ENCODE data around the gene IFT57. TPM values are rescaled to one million over a fixed set of nuclear protein-coding genes. Genes with fewer than 3 reads are reported as not detected.
A peak's percentile ranks its signal among the peaks of the same experiment; 100 is the strongest.

Gene IFT57
- total and polyA plus RNA-seq, 2 experiments from 2014 or later, result 28.6 to 49.0 TPM

GRCh38 chr3:108125153-108125543, 97.1 kb downstream of the IFT57 start (continued):
- no peak for TF ChIP-seq ZNF462 (CRISPR knock-in tag; IDR thresholded peaks at IDR 0.05)

GRCh38 chr3:108124337-108125152, 97.7 kb downstream of the IFT57 start:
- Histone ChIP-seq H3K4me1 (ENCODE audit: insufficient read depth) (0 out of 2 replicates have a peak, but pooled peaks cover 3% of the 10 kb centered on the region), H3K27ac (ENCODE audit: low read depth) (no peak overlapping the region), H3K79me2 (replicated peaks; ENCODE audit: insufficient read depth) (no peaks in the 10 kb centered on the region), H3K9me2 (ENCODE audit: insufficient read depth) (peaks cover 9% of the 10 kb centered on the region; the same call in 1 of the 2 replicates), H3K27me3 (ENCODE audit: insufficient read depth) (no peaks in the 10 kb centered on the region), H3K36me3 (ENCODE audit: insufficient read depth) (no peaks in the 10 kb centered on the region), H2AFZ (peak overlapping the region; percentile 33; the same call in 1 of the 2 replicates), H3K4me3 (no peak overlapping the region), H3F3A (replicated peaks; ENCODE audit: low read depth) (no peaks in the 10 kb centered on the region), H3K4me2 (no peak overlapping the region), H4K20me1 (replicated peaks; ENCODE audit: insufficient read depth) (no peaks in the 10 kb centered on the region)
- TF ChIP-seq ZNF462 (CRISPR knock-in tag; IDR thresholded peaks at IDR 0.05), result peak; percentile 8; the same call in 1 of the 2 replicates
- TF ChIP-seq CTCF (conservative IDR thresholded peaks at IDR 0.05; ENCODE audit: low read depth in 2 of 2), result no peak
- peaks cover 4% of the 10 kb centered on the region for H3K27me3 Mint-ChIP-seq (ENCODE audit: insufficient read depth, low read depth, poor library complexity)
- no peaks in the 10 kb centered on the region for H3K36me3 Mint-ChIP-seq (ENCODE audit: low read depth)
- H3K9me3 Mint-ChIP-seq, result no peaks in the 10 kb centered on the region; the same call in 2 of the 3 replicates
- peak overlapping the region; percentile 84 for H3K27ac Mint-ChIP-seq
- no peak overlapping the region for H3K4me3 Mint-ChIP-seq
- no peak; the same call in 2 of the 3 replicates for ATAC-seq
- H3K4me1 Mint-ChIP-seq, result peaks cover 20% of the 10 kb centered on the region
- peak; percentile 7 for DNase-seq (ENCODE audit: low spot score)

All from GM23338 (cell line).